ENCODE measurements around the gene KCNMB2. TPM values are rescaled to one million over a fixed set of nuclear protein-coding genes. Genes with fewer than 3 reads are reported as not detected.
A peak's percentile ranks its signal among the peaks of the same experiment; 100 is the strongest.

The KCNMB2 gene
- total and polyA plus RNA-seq, 8 donors, result 0.69 to 38.0 (median 2.3) TPM

- no peaks in the 10 kb centered on the region for H3K36me3 ChIP-seq
- ATAC-seq, result no peak
- intact Hi-C loops (cut with DNase I), result no loop called here
- H3K4me1 ChIP-seq, result peaks cover 0 to 6% (median 0%) of the 10 kb centered on the region in 3 donors
- no peak for DNase-seq
- H3K27ac ChIP-seq, result no peak overlapping the region
- no peaks in the 10 kb centered on the region for H3K27me3 ChIP-seq
- no peak overlapping the region for H3K4me3 ChIP-seq
- no peaks in the 10 kb centered on the region for H3K9me3 ChIP-seq
- 68 to 77% methylated on average over 2 of the region's 2 CpGs for WGBS, 2 donors
- FAIRE-seq, result no peak
- TF ChIP-seq CTCF (IDR thresholded peaks at IDR 0.05), result no peak
Observed at GRCh38 chr3:178669758-178670157, 133.5 kb downstream of the KCNMB2 start.

DNA sequence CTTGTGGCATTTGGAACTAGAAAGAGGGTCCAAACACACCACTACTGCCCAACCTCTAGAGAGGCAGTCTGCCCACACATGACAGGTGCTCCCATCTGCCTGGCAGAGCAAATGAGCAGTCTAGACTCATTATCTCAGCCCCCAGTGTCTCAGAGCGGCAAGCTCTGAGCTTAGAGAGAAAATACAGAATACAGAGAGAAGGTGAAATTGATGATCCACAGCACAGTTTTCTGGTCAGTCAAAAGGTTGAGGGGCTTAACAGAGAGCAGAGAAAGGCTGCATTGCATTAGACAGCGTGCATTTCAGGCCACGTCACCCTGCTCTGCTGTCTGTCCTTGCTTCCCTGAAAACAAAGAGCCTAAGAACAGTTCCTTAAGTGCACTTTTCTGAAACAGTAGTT lies 135.1 kb downstream of the KCNMB2 start:
- ATAC-seq, result peak in 3 of 4 donors; percentile 13 to 43 (median 28)
- no peaks in the 10 kb centered on the region for H3K36me3 ChIP-seq
- no peak for FAIRE-seq
- no peaks in the 10 kb centered on the region for H3K9me3 ChIP-seq
- no peak for DNase-seq
- intact Hi-C loops (cut with DNase I), result no loop called here
- H3K4me3 ChIP-seq, result no peak overlapping the region
- no peak for TF ChIP-seq CTCF (IDR thresholded peaks at IDR 0.05)
- H3K27me3 ChIP-seq, result no peaks in the 10 kb centered on the region
- 41 to 44% methylated on average over 3 of the region's 3 CpGs for WGBS, 2 donors
- peaks cover 0 to 6% (median 0%) of the 10 kb centered on the region in 3 donors for H3K4me1 ChIP-seq
- H3K27ac ChIP-seq, result no peak overlapping the region

DNA sequence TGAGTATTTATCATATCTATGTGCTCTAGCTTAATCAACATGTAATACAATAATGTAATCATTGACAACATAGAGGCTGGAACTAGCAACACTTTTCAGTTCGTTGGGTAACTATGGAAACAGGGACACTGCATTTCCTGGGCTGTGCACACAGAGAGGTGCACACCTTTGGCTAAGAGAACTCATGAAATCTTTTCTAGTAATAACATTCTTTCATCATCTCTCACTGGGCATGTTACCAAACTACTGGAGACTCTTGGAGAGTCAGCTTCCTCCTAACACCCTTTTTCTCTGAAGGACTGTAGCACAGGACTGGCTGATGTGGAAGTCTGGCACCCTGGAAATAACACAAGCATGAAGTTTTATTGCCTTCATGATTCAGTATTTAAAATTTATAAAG lies 135.6 kb downstream of the KCNMB2 start:
- H3K27ac ChIP-seq, result no peak overlapping the region
- no peak for DNase-seq
- H3K4me1 ChIP-seq, result peaks cover 0 to 6% (median 0%) of the 10 kb centered on the region in 3 donors
- no peaks in the 10 kb centered on the region for H3K27me3 ChIP-seq
- WGBS, 2 donors, result 0 to 3% methylated on average over 1 of the region's 1 CpG
- H3K4me3 ChIP-seq, result no peak overlapping the region
- no peak for FAIRE-seq
- intact Hi-C loops (cut with DNase I), result no loop called here
- peak in 3 of 4 donors; percentile 41 to 69 (median 60) for ATAC-seq
- H3K9me3 ChIP-seq, result no peaks in the 10 kb centered on the region
- no peak for TF ChIP-seq CTCF (IDR thresholded peaks at IDR 0.05)
- H3K36me3 ChIP-seq, result no peaks in the 10 kb centered on the region

GRCh38 chr3:178672275-178672674 lies 136.0 kb downstream of the KCNMB2 start:
- no peak for TF ChIP-seq CTCF (IDR thresholded peaks at IDR 0.05)
- no peaks in the 10 kb centered on the region for H3K9me3 ChIP-seq
- no peaks in the 10 kb centered on the region for H3K36me3 ChIP-seq
- WGBS, 2 donors, result 77 to 94% methylated on average over 3 of the region's 3 CpGs
- FAIRE-seq (no peak), DNase-seq (no peak), ATAC-seq (no peak)
- no peaks in the 10 kb centered on the region for H3K27me3 ChIP-seq
- intact Hi-C loops (cut with DNase I), result no loop called here
- peaks cover 0 to 6% (median 0%) of the 10 kb centered on the region in 3 donors for H3K4me1 ChIP-seq
- H3K4me3 ChIP-seq, result no peak overlapping the region
- H3K27ac ChIP-seq, result no peak overlapping the region

- H3K27me3 ChIP-seq, result no peaks in the 10 kb centered on the region
- no peak for ATAC-seq
- no peak for FAIRE-seq
- TF ChIP-seq CTCF (IDR thresholded peaks at IDR 0.05), result no peak
- WGBS, 2 donors, result 70 to 91% methylated on average over 1 of the region's 1 CpG
- H3K36me3 ChIP-seq, result no peaks in the 10 kb centered on the region
- H3K4me1 ChIP-seq, result peaks cover 0 to 6% (median 0%) of the 10 kb centered on the region in 3 donors
- no peak for DNase-seq
- H3K27ac ChIP-seq, result no peak overlapping the region
- intact Hi-C loops (cut with DNase I), result no loop called here
- H3K4me3 ChIP-seq, result no peak overlapping the region
- no peaks in the 10 kb centered on the region for H3K9me3 ChIP-seq
Observed at GRCh38 chr3:178673529-178673928, 137.3 kb downstream of the KCNMB2 start.
